GDM1 (cell line): ENCODE measurements around the gene GAS6.

Experiments used
- DNase-seq: peaks from one replicate; lab custom pipeline; 2025; lab: John Stamatoyannopoulos, UW

GAS6 gene

GRCh38 chr13:113819731-113820715 is 43.9 kb downstream of the GAS6 start:
- DNase-seq: no peak

DNA sequence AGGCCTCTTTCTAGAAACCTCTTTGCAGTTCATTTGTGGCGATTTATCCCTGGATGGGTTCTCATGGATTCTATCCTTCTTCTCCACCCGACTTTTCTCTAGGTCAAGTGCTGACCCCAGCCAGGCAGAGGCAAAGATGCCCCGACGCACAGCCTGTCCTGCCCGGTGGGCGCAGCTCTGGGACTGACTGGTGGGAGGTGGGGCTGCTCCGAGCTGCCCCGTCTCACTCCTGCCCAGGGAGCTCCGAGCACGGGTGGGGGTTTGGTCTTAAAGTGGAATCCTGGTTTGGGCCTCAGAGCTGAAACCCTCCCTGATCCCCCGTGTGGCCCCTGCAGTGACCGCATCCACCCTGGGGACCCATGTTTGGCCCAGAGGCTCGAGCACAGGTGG is 44.5 kb downstream of the GAS6 start:
- no peak for DNase-seq

GRCh38 chr13:113818700-113819295 is 45.1 kb downstream of the GAS6 start:
- DNase-seq: no peak

DNA sequence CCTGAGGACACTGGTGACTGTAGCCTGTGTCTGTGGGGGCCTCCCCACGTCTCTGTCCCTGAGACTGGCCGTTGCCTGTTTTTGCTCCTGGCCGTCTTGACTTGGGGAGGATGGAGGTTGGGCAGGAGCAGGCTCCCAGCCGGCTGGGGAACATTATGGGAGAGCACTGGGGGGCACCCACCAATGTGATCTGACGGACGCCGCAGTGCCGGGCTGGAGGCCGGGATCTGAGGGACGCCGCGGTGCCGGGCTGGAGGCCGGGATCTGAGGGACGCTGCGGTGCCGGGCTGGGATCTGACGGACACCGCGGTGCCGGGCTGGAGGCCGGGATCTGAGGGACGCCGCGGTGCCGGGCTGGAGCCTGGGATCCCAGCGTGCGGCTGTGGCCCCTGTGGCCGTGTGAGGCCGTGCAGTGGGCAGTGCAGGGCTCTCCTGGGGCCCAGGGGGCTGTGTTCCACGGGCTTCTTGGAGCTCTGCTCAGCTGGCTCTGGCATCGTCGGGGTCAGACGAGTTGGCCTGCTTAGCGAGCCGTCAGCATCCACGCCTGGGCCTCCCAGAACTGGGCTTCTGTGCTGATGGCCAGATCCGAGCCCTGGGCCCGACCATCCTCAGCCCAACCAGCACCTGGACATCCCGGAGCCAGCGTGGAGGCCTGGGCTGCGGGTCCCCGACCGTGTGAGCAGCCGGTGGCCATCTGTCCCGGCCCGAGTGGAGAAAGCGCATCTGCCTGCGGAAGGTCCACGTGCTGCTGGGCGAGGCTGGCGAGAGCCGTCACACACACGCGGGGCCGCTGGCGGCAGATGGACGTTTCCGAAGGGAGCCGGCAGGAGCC is 45.8 kb downstream of the GAS6 start:
- DNase-seq: no peak

GRCh38 chr13:113816946-113817859 is 46.7 kb downstream of the GAS6 start:
- DNase-seq: peak; percentile 69

GRCh38 chr13:113816254-113816929 is 47.5 kb downstream of the GAS6 start:
- DNase-seq: no peak

- DNase-seq: peak; percentile 71
Measured at GRCh38 chr13:113815151-113816058, 48.5 kb downstream of the GAS6 start.

GRCh38 chr13:113814435-113814821 is 49.4 kb downstream of the GAS6 start:
- DNase-seq: no peak

- no peak for DNase-seq
Measured at GRCh38 chr13:113813749-113814434, 50.0 kb downstream of the GAS6 start.

- no peak for DNase-seq
Measured at GRCh38 chr13:113813070-113813748, 50.7 kb downstream of the GAS6 start.

DNA sequence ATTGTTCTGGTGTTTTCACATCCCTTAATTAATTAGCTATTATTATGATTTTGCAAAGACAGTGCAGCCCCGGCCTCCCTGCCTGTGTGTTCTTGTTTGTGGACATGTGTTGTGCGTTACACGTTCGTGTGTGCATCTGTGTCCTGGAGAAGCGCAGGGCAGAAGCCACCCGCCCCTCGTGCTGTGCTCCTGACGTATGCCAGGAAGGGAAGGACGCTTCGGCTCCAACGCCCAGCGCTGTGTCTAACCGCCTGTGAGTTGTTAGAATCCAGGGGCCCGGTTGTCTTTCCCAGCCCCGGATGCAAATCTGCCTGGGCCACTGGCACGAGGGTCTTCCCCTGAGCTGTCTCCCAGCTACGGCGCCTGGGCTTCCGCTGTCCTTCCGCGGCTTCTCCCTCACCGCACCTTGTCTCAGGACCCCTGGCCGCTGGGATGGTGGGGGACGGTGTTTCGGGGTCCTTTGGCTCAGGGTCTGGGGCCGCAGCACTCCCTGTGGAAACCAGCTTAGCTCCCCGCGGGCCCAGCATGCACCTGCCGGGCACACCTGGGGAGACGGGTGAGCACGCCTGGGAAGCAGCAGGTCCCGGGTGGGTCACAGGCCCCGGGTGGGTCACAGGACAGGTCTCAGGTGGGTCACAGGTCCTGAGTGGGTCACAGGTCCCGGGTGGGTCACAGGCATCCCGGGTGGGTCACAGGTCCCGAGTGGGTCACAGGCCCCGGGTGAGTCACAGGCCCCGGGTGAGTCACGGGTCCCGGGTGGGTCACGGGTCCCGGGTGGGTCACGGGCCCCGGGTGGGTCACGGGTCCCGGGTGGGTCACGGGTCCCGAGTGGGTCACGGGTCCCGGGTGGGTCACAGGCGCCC is 51.5 kb downstream of the GAS6 start:
- DNase-seq: no peak

GRCh38 chr13:113811081-113811928 is 52.6 kb downstream of the GAS6 start:
- DNase-seq: no peak

DNA sequence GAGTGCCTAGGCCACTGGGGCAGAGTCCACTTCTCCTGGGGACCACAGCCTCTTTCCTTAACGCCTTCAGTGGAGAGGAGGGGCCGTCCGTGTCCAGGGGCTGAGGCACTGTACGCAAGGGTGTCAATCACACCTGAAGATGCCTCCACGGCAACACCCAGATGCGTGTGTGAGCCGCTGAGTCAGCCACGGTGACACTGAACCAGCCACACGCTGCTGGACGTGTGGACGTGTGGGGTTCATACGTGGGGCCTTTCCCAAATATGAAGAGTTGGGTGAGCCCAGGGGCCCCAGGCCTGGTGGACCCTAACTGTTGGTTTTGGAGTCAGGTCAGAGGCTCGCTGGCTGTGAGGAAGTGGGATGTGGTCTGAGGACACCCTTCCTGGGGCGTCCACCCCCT is 53.2 kb downstream of the GAS6 start:
- no peak for DNase-seq

DNA sequence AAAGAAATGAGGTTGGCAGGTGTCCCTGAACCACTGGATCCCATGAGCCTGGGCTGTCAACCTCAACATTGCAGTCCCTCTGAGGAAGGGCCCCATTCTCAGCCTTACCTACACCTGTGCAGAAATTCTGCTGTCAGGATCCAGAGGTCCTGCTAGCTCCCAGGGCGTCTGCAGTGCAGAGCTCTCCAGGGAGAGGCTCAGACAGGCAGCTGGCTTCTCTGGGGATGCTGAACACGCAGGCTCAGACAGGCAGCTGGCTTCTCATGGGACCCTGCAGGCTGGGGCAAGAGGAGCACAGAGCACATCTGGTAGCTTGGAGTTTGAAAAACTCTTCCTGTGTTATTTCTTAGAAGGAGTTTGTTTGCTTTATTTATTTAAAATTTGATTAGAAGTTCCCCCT is 53.9 kb downstream of the GAS6 start:
- no peak for DNase-seq

DNA sequence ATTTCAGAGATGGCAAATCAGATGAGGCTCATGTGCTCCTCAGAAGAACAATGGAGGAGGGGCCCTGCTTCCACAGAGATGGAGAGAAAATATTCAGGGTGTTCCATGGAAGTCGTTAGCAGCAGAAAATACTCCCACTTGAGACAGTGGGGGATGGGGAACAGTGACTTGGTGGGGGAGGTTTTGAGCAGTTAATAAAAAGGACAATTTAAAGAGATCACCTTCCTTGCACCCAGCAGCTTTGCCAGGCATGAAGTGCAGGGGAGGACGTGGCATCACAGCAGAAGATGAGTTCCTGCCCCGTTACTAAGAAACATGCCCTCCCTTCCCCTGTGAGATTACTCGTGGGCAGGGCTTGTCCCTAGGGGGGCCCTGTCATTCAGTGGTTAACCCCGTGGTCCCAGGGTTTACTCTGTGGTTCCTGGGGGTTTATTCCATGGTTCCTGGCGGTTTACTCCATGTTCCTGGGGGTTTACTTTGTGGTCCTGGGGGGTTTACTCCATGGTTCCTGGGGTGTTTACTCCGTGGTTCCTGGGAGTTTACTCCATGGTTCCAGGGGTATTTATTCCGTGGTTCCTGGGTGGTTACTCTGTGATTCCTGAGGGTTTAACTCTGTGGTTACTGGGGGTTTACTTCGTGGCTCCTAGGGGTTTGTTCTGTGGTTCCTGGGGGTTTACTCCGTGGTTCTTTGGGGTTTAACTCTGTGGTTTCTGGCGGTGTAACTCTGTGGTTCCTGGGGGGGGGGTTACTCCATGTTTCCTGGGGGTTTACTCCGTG is 55.6 kb downstream of the GAS6 start:
- DNase-seq: no peak

GRCh38 chr13:113806526-113806925 is 57.4 kb downstream of the GAS6 start:
- no peak for DNase-seq
